GM23338 (cell line): Measurements from ENCODE around the gene MORN2. TPM values are rescaled to one million over a fixed set of nuclear protein-coding genes. Genes with fewer than 3 reads are reported as not detected.

Experiments used
- EZH2 ChIP-seq: fragments of 200-600 bp; sonication (generic); IDR thresholded peaks from one replicate; pipeline ENCODE4 v1.8.0; 2017; ENCODE audit warnings: antibody characterized with exemption, mild to moderate bottlenecking, low read depth; ENCODE audit not compliant: unreplicated experiment
- NANOG ChIP-seq: IDR thresholded peaks from 2 replicates; pipeline ENCODE4 v1.6.1; 2016; ENCODE audit warnings: antibody characterized with exemption, borderline replicate concordance
- POLR2AphosphoS5 ChIP-seq: IDR thresholded peaks from 2 replicates; pipeline ENCODE4 v1.6.1; 2016; ENCODE audit warnings: antibody characterized with exemption, low read depth
- ZNF114 ChIP-seq: fragments of 250-450 bp; sonication (Bioruptor Pico); IDR thresholded peaks from 2 replicates; pipeline ENCODE4 v1.5.0; 2020; ENCODE audit warnings: mild to moderate bottlenecking, moderate library complexity
- ZNF331 ChIP-seq: fragments of 250-450 bp; sonication (Bioruptor Pico); IDR thresholded peaks from 2 replicates; pipeline ENCODE4 v1.5.0; 2020; ENCODE audit warnings: low read depth, mild to moderate bottlenecking, moderate library complexity
- polyA plus RNA-seq: library from polyadenylated mRNA; unstranded; fragments of >200 nt; fragmentation: Nextera tagmentation; extraction: Ambion mirVana; gene quantifications from 2 replicates; pipeline ENCODE4 v1.2.1, GENCODE V29; 2016
- total RNA-seq: library from RNA; depleted of rRNA; stranded (reverse); fragments of >200 nt; shearing (Covaris generic); gene quantifications from 2 replicates; pipeline ENCODE4 v1.2.3, GENCODE V29; 2014
- TF ChIP-seq, protein P1 (sequence below): fragments of 250-450 bp; sonication (Bioruptor Pico); IDR thresholded peaks from 2 replicates; pipeline ENCODE4 v1.5.0; 2020; ENCODE audit warnings: mild to moderate bottlenecking, moderate library complexity
- TF ChIP-seq, protein P2 (sequence below): IDR thresholded peaks from one replicate; pipeline ENCODE4 v1.6.1; 2018; ENCODE audit warnings: antibody characterized with exemption; ENCODE audit not compliant: unreplicated experiment
- TF ChIP-seq, protein P3 (sequence below), 2 experiments: fragments of 200-600 bp in 1 of 2; sonication (generic) in 1 of 2; conservative IDR thresholded peaks; 2 replicates each; pipeline versions ENCODE4 v1.5.1 to v1.6.1; 2016 to 2017; ENCODE audit warnings: antibody characterized with exemption in 2 of 2, low read depth in 2 of 2, mild to moderate bottlenecking in 2 of 2, moderate library complexity in 1 of 2

Gene MORN2
- total and polyA plus RNA-seq, 2 experiments from 2014 or later, result 7.6 to 45.2 TPM

DNA sequence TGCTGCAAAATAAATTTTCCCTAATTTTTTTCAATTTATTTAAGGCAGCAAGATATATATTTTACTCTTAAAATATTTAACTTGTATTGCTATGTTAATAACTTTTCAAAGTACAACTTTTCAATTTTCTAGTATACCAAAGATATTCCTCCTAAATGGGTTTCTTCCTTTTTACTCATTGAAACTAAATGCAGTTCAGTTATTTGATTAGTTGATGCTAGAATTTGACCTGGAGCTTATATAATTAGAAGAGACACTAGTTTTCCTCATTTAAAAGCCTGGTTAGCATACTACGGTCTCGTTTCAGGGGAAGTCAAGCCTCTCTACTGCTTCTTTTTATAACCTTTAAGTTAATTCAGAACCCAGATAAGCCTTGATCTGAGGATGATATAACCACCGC, 13.8 kb downstream of the MORN2 start, which contains the start of gene ARHGEF33 (continued):
- TF ChIP-seq, protein P1, sequence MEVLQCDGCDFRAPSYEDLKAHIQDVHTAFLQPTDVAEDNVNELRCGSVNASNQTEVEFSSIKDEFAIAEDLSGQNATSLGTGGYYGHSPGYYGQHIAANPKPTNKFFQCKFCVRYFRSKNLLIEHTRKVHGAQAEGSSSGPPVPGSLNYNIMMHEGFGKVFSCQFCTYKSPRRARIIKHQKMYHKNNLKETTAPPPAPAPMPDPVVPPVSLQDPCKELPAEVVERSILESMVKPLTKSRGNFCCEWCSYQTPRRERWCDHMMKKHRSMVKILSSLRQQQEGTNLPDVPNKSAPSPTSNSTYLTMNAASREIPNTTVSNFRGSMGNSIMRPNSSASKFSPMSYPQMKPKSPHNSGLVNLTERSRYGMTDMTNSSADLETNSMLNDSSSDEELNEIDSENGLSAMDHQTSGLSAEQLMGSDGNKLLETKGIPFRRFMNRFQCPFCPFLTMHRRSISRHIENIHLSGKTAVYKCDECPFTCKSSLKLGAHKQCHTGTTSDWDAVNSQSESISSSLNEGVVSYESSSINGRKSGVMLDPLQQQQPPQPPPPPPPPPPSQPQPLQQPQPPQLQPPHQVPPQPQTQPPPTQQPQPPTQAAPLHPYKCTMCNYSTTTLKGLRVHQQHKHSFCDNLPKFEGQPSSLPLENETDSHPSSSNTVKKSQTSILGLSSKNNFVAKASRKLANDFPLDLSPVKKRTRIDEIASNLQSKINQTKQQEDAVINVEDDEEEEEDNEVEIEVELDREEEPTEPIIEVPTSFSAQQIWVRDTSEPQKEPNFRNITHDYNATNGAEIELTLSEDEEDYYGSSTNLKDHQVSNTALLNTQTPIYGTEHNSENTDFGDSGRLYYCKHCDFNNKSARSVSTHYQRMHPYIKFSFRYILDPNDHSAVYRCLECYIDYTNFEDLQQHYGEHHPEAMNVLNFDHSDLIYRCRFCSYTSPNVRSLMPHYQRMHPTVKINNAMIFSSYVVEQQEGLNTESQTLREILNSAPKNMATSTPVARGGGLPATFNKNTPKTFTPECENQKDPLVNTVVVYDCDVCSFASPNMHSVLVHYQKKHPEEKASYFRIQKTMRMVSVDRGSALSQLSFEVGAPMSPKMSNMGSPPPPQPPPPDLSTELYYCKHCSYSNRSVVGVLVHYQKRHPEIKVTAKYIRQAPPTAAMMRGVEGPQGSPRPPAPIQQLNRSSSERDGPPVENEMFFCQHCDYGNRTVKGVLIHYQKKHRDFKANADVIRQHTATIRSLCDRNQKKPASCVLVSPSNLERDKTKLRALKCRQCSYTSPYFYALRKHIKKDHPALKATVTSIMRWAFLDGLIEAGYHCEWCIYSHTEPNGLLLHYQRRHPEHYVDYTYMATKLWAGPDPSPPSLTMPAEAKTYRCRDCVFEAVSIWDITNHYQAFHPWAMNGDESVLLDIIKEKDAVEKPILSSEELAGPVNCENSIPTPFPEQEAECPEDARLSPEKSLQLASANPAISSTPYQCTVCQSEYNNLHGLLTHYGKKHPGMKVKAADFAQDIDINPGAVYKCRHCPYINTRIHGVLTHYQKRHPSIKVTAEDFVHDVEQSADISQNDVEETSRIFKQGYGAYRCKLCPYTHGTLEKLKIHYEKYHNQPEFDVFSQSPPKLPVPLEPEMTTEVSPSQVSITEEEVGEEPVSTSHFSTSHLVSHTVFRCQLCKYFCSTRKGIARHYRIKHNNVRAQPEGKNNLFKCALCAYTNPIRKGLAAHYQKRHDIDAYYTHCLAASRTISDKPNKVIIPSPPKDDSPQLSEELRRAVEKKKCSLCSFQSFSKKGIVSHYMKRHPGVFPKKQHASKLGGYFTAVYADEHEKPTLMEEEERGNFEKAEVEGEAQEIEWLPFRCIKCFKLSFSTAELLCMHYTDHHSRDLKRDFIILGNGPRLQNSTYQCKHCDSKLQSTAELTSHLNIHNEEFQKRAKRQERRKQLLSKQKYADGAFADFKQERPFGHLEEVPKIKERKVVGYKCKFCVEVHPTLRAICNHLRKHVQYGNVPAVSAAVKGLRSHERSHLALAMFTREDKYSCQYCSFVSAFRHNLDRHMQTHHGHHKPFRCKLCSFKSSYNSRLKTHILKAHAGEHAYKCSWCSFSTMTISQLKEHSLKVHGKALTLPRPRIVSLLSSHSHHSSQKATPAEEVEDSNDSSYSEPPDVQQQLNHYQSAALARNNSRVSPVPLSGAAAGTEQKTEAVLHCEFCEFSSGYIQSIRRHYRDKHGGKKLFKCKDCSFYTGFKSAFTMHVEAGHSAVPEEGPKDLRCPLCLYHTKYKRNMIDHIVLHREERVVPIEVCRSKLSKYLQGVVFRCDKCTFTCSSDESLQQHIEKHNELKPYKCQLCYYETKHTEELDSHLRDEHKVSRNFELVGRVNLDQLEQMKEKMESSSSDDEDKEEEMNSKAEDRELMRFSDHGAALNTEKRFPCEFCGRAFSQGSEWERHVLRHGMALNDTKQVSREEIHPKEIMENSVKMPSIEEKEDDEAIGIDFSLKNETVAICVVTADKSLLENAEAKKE (CRISPR knock-in tag), result no peak
- TF ChIP-seq, protein P2, sequence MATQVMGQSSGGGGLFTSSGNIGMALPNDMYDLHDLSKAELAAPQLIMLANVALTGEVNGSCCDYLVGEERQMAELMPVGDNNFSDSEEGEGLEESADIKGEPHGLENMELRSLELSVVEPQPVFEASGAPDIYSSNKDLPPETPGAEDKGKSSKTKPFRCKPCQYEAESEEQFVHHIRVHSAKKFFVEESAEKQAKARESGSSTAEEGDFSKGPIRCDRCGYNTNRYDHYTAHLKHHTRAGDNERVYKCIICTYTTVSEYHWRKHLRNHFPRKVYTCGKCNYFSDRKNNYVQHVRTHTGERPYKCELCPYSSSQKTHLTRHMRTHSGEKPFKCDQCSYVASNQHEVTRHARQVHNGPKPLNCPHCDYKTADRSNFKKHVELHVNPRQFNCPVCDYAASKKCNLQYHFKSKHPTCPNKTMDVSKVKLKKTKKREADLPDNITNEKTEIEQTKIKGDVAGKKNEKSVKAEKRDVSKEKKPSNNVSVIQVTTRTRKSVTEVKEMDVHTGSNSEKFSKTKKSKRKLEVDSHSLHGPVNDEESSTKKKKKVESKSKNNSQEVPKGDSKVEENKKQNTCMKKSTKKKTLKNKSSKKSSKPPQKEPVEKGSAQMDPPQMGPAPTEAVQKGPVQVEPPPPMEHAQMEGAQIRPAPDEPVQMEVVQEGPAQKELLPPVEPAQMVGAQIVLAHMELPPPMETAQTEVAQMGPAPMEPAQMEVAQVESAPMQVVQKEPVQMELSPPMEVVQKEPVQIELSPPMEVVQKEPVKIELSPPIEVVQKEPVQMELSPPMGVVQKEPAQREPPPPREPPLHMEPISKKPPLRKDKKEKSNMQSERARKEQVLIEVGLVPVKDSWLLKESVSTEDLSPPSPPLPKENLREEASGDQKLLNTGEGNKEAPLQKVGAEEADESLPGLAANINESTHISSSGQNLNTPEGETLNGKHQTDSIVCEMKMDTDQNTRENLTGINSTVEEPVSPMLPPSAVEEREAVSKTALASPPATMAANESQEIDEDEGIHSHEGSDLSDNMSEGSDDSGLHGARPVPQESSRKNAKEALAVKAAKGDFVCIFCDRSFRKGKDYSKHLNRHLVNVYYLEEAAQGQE, result no peak
- TF ChIP-seq NANOG (no peak), ZNF331 (no peak), EZH2 (no peak), ZNF114 (no peak), POLR2AphosphoS5 (no peak)
- TF ChIP-seq, protein P3, sequence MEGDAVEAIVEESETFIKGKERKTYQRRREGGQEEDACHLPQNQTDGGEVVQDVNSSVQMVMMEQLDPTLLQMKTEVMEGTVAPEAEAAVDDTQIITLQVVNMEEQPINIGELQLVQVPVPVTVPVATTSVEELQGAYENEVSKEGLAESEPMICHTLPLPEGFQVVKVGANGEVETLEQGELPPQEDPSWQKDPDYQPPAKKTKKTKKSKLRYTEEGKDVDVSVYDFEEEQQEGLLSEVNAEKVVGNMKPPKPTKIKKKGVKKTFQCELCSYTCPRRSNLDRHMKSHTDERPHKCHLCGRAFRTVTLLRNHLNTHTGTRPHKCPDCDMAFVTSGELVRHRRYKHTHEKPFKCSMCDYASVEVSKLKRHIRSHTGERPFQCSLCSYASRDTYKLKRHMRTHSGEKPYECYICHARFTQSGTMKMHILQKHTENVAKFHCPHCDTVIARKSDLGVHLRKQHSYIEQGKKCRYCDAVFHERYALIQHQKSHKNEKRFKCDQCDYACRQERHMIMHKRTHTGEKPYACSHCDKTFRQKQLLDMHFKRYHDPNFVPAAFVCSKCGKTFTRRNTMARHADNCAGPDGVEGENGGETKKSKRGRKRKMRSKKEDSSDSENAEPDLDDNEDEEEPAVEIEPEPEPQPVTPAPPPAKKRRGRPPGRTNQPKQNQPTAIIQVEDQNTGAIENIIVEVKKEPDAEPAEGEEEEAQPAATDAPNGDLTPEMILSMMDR (conservative IDR thresholded peaks at IDR 0.05; ENCODE audit: low read depth in 2 of 2), result no peak
